Glutamatergic neuron (in vitro differentiated cells): ENCODE data around the gene CDH4. TPM values are rescaled to one million over a fixed set of nuclear protein-coding genes. Genes with fewer than 3 reads are reported as not detected.

Experiments
- DNase-seq: peaks from one replicate; pipeline ENCODE4 v3.0.0; 2022
- H3K27ac Mint-ChIP-seq: one replicate; pipeline ENCODE4 v1.8.0; 2020; ENCODE audit warnings: mild to moderate bottlenecking, mixed read lengths, inconsistent platforms; ENCODE audit not compliant: unreplicated experiment
- H3K27me3 Mint-ChIP-seq: one replicate; pipeline ENCODE4 v1.8.0; 2020; ENCODE audit warnings: mild to moderate bottlenecking, moderate library complexity, mixed read lengths, inconsistent platforms; ENCODE audit not compliant: unreplicated experiment
- H3K36me3 Mint-ChIP-seq: one replicate; pipeline ENCODE4 v1.8.0; 2020; ENCODE audit warnings: mild to moderate bottlenecking, mixed read lengths, inconsistent platforms; ENCODE audit not compliant: unreplicated experiment
- H3K4me1 Mint-ChIP-seq: one replicate; pipeline ENCODE4 v1.8.0; 2020; ENCODE audit warnings: mild to moderate bottlenecking, low read depth, mixed read lengths, inconsistent platforms; ENCODE audit not compliant: unreplicated experiment
- H3K4me3 Mint-ChIP-seq: one replicate; pipeline ENCODE4 v1.8.0; 2020; ENCODE audit warnings: mild to moderate bottlenecking, mixed read lengths, inconsistent platforms; ENCODE audit not compliant: unreplicated experiment
- H3K9me3 Mint-ChIP-seq: one replicate; pipeline ENCODE4 v1.8.0; 2020; ENCODE audit warnings: mild to moderate bottlenecking, moderate library complexity, mixed read lengths, inconsistent platforms; ENCODE audit not compliant: unreplicated experiment
- total RNA-seq: library from RNA; stranded (reverse); fragmentation: NEBNext Ultra II Directional; extraction: Animal tissue kit (Norgen Biotek cat#: 25700); gene quantifications from one replicate; pipeline ENCODE4 v1.2.1, GENCODE V29; 2021; ENCODE audit not compliant: unreplicated experiment
- TF ChIP-seq, protein P1 (sequence below): fragments of 200-600 bp; sonication (generic); IDR thresholded peaks from one replicate; pipeline ENCODE4 v1.5.0; 2021; ENCODE audit not compliant: partially characterized antibody, unreplicated experiment

CDH4 gene
- total RNA-seq, 1 donor from 2014 or later: 1.2 TPM

DNA sequence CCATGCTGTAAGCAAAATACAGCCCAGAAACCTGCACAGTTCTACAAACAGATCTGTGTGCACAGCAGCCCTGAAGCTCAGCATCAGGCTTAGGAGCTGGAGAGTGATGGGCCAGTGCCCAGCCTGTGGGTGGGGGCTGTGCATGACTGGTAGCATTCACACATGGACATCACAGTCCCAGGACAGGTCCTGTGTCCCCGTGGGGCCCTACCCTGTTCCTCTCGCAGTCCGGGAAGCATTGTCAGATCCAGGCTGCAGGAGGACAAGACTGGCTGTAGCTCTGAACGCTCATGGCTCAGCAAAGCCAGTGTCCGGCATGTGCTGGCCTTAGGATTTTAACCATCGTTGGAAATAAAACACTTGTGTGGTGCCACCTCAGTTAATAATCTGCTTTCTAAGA, 234.1 kb downstream of the CDH4 start:
- H3K27me3 Mint-ChIP-seq: peaks cover 2% of the 10 kb centered on the region
- H3K36me3 Mint-ChIP-seq: peaks cover 8% of the 10 kb centered on the region
- TF ChIP-seq, protein P1, sequence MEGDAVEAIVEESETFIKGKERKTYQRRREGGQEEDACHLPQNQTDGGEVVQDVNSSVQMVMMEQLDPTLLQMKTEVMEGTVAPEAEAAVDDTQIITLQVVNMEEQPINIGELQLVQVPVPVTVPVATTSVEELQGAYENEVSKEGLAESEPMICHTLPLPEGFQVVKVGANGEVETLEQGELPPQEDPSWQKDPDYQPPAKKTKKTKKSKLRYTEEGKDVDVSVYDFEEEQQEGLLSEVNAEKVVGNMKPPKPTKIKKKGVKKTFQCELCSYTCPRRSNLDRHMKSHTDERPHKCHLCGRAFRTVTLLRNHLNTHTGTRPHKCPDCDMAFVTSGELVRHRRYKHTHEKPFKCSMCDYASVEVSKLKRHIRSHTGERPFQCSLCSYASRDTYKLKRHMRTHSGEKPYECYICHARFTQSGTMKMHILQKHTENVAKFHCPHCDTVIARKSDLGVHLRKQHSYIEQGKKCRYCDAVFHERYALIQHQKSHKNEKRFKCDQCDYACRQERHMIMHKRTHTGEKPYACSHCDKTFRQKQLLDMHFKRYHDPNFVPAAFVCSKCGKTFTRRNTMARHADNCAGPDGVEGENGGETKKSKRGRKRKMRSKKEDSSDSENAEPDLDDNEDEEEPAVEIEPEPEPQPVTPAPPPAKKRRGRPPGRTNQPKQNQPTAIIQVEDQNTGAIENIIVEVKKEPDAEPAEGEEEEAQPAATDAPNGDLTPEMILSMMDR: no peak
- H3K9me3 Mint-ChIP-seq: peaks cover 5% of the 10 kb centered on the region
- H3K4me3 Mint-ChIP-seq: no peak overlapping the region
- no peak overlapping the region for H3K27ac Mint-ChIP-seq
- no peak for DNase-seq
- H3K4me1 Mint-ChIP-seq: no peaks in the 10 kb centered on the region

DNA sequence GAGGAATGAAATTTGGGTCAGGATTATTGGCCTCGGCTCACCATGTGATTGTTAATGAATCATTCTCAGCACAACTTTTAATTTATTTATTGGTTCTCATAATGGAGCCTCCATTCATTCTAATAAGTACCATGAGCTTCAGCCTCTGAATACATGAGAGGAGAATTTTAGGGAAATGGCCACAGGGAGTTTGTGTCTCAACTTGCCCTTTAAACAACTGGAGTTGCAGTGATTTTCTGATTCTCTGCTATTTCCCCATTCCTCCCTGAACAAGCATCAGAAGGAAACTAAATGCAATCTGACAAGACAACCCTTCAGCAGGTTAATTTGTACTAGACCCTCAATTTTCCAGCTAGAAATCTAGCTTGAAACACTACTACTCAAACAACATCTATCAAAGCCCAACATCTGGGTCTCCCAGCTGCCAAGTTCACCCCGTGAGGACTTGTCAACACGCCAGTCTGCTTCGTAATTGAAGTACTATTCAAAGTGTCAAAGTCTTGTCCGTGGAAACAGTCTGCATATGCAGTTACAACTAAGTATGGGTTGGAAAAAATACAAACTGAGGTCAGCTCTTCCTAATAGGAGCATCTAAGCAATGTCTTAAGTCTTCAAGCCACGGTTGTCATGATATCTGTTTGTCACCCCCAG, 235.4 kb downstream of the CDH4 start:
- DNase-seq: no peak
- H3K27me3 Mint-ChIP-seq: peaks cover 2% of the 10 kb centered on the region
- H3K36me3 Mint-ChIP-seq: peaks cover 8% of the 10 kb centered on the region
- peaks cover 5% of the 10 kb centered on the region for H3K9me3 Mint-ChIP-seq
- H3K27ac Mint-ChIP-seq: no peak overlapping the region
- TF ChIP-seq, protein P1: no peak
- no peak overlapping the region for H3K4me3 Mint-ChIP-seq
- H3K4me1 Mint-ChIP-seq: no peaks in the 10 kb centered on the region

DNA sequence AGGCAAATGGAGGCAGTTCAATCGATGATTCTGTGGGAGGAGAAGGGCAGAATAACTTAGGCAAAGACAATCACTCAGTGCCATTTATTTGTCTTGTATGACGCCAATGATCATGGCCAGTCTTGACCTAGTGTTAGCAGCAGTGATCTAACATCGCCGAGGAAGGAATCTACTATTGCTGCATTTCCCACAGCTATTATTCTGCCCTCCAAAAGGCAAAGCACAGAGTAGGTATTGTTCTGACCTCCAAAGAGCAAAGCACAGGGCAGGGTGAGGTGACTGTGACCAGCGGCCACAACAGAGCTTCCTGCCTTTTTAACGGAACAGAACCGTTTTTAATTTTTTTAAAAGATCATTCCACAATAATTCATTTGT, 235.9 kb downstream of the CDH4 start:
- no peaks in the 10 kb centered on the region for H3K4me1 Mint-ChIP-seq
- peaks cover 2% of the 10 kb centered on the region for H3K9me3 Mint-ChIP-seq
- H3K27ac Mint-ChIP-seq: no peak overlapping the region
- peaks cover 2% of the 10 kb centered on the region for H3K27me3 Mint-ChIP-seq
- TF ChIP-seq, protein P1: no peak
- H3K4me3 Mint-ChIP-seq: no peak overlapping the region
- no peak for DNase-seq
- peaks cover 8% of the 10 kb centered on the region for H3K36me3 Mint-ChIP-seq

DNA sequence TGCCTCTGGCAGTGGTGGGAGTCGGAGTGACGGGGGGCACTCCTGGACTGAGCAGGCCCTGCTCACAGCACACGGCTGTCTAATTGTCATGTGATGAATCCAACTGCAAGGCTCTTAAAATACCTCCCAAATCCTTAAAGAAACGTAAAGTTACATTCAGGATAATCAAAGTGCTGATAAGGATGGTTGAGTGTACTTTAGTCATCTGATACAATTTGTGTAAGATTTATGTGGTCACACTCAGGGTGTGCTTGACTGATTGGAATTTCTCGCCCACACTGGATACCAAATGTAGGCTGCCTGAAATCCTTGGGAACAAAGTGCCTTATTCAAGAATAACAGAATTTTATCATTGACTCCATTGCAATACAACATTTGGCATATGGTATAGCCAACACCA, 238.7 kb downstream of the CDH4 start:
- Mint-ChIP-seq H3K36me3 (no peaks in the 10 kb centered on the region), H3K27me3 (peaks cover 2% of the 10 kb centered on the region)
- DNase-seq: no peak

DNA sequence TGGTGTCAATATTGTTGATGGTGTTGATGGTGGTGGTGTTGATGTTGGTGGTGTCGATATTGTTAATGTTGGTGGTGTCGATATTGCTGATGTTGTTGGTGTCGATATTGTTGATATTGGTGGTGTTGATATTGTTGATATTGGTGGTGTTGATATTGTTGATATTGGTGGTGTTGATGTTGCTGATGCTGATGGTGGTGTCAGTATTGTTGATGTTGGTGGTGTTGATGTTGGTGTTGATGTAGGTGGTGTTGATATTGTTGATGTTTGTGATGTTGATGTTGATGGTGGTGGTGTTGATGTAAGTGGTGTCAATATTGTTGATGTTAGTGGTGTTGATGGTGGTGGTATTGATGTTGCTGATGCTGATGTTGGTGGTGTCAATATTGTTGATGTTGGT, 240.0 kb downstream of the CDH4 start:
- Mint-ChIP-seq H3K27me3 (peaks cover 2% of the 10 kb centered on the region), H3K4me1 (no peaks in the 10 kb centered on the region), H3K36me3 (no peaks in the 10 kb centered on the region), H3K27ac (no peak overlapping the region), H3K9me3 (peaks cover under 1% of the 10 kb centered on the region), H3K4me3 (no peak overlapping the region)
- TF ChIP-seq, protein P1: no peak
- DNase-seq: no peak

More for the DNA sequence above, 238.7 kb downstream of the CDH4 start:
- no peaks in the 10 kb centered on the region for H3K4me1 Mint-ChIP-seq
- H3K27ac Mint-ChIP-seq: no peak overlapping the region
- no peak overlapping the region for H3K4me3 Mint-ChIP-seq
- H3K9me3 Mint-ChIP-seq: peaks cover 2% of the 10 kb centered on the region
- TF ChIP-seq, protein P1: no peak
